HT1080 (cell line): ENCODE data around the gene CCDC112. TPM values are rescaled to one million over a fixed set of nuclear protein-coding genes. Genes with fewer than 3 reads are reported as not detected.
"Not testable (repeated sequence)": the region's sequence is repeated elsewhere in the genome, so short reads cannot be mapped to it uniquely, and the experiment has no call there.

Experiments
- DNase-seq: peaks from one replicate; pipeline ENCODE4 v3.0.0-alpha.2; 2015; ENCODE audit warnings: low read depth
- small RNA-seq: library from RNA; depleted of rRNA; stranded (forward); fragments of <200 nt; gene quantifications from one replicate; pipeline ENCODE3, GENCODE V24; 2014
- total RNA-seq: library from RNA; depleted of rRNA; stranded (reverse); fragments of >200 nt; shearing (Covaris generic); gene quantifications from 2 replicates; pipeline ENCODE4 v1.2.3, GENCODE V29; 2014; rRNA removed

The CCDC112 gene
- total RNA-seq, 1 experiment from 2014 or later: 5.8 TPM

- peak; percentile 82 for DNase-seq
Observed at GRCh38 chr5:115262321-115263077, 34.0 kb downstream of the CCDC112 start, which contains the start of gene PGGT1B. Gene PGGT1B (minus strand): TSS chr5:115262877. CDS start chr5:115262851, 26 bp downstream.

GRCh38 chr5:115262011-115262320 lies 34.5 kb downstream of the CCDC112 start:
- DNase-seq: no peak

- DNase-seq: no peak
Observed at GRCh38 chr5:115260248-115260647, 36.2 kb downstream of the CCDC112 start.

- no peak for DNase-seq
Observed at GRCh38 chr5:115257981-115258380, 38.5 kb downstream of the CCDC112 start.

GRCh38 chr5:115249379-115249778 lies 47.1 kb downstream of the CCDC112 start:
- not testable (repeated sequence) for DNase-seq

- peak; percentile 35 for DNase-seq
Observed at GRCh38 chr5:115246361-115246991, 50.0 kb downstream of the CCDC112 start.

- peak; percentile 23 for DNase-seq
Observed at GRCh38 chr5:115243412-115243811, 53.0 kb downstream of the CCDC112 start.

- DNase-seq: no peak
Observed at GRCh38 chr5:115241881-115242642, 54.4 kb downstream of the CCDC112 start.

- DNase-seq: no peak
Observed at GRCh38 chr5:115237066-115237465, 59.4 kb downstream of the CCDC112 start.

GRCh38 chr5:115236599-115236998 lies 59.9 kb downstream of the CCDC112 start:
- no peak for DNase-seq

- DNase-seq: no peak
Observed at GRCh38 chr5:115231598-115231997, 64.9 kb downstream of the CCDC112 start.

- peak; percentile 1 for DNase-seq
Observed at GRCh38 chr5:115229606-115230005, 66.8 kb downstream of the CCDC112 start.

GRCh38 chr5:115227281-115227680 lies 69.2 kb downstream of the CCDC112 start:
- DNase-seq: no peak

Small RNAs within 50 kb of the gene (small RNA-seq; reads per million reads assigned to genes)
- not detected for gene HMGN1P15

Other genes starting within 250 kb of the CCDC112 start
- gene TRIM36, start 126.7 kb downstream of the CCDC112 start, total RNA-seq: 4.2 and 5.8 TPM in 2 replicates
- gene PGGT1B, start 33.8 kb downstream of the CCDC112 start, total RNA-seq: 16.7 and 20.5 TPM in 2 replicates
- gene FEM1C, start 248.1 kb upstream of the CCDC112 start, total RNA-seq: 8.1 and 12.9 TPM in 2 replicates